HUDEP-2 (cell line): ENCODE results near the gene PDGFB.

ENCODE experiments used
- DNase-seq, 76 experiments: peaks; one replicate each; lab custom pipeline; 2025; ENCODE audit not compliant: unreplicated experiment in 76 of 76; lab: John Stamatoyannopoulos, UW

Gene PDGFB

GRCh38 chr22:39178206-39179111, 66.3 kb downstream of the PDGFB start:
- no peak for DNase-seq

GRCh38 chr22:39177791-39178190, 67.0 kb downstream of the PDGFB start:
- DNase-seq, result no peak

GRCh38 chr22:39177456-39177775, 67.4 kb downstream of the PDGFB start:
- DNase-seq, result no peak

- DNase-seq, result no peak
These were observed 67.9 kb downstream of the PDGFB start for GRCh38 chr22:39176714-39177455.

- no peak for DNase-seq
These were observed 68.6 kb downstream of the PDGFB start for GRCh38 chr22:39176143-39176713.

- DNase-seq, result no peak
These were observed 69.2 kb downstream of the PDGFB start for GRCh38 chr22:39175353-39176142.

- no peak for DNase-seq
These were observed 70.1 kb downstream of the PDGFB start for GRCh38 chr22:39174498-39175352.

- DNase-seq, result no peak
These were observed 70.8 kb downstream of the PDGFB start for GRCh38 chr22:39173787-39174497.
